Muscle layer of colon (tissue), 2 donors: ENCODE data around the gene APLP2.

ENCODE experiments used
- H3K27ac ChIP-seq: one replicate; pipeline ENCODE4 v1.7.0; 2013; ENCODE audit warnings: low read depth, mild to moderate bottlenecking, low read length, moderate library complexity
- H3K27me3 ChIP-seq, 2 donors: one replicate each; pipeline ENCODE4 v1.7.0; 2013; ENCODE audit warnings: low read length in 2 of 2, mild to moderate bottlenecking in 2 of 2; ENCODE audit not compliant: insufficient read depth in 2 of 2, control insufficient read depth in 1 of 2
- H3K36me3 ChIP-seq: one replicate; pipeline ENCODE4 v1.7.0; 2013; ENCODE audit warnings: mild to moderate bottlenecking, low read length; ENCODE audit not compliant: insufficient read depth
- H3K4me1 ChIP-seq: one replicate; pipeline ENCODE4 v1.7.0; 2013; ENCODE audit warnings: mild to moderate bottlenecking, low read length; ENCODE audit not compliant: insufficient read depth
- H3K4me3 ChIP-seq, 2 donors: one replicate each; pipeline ENCODE4 v1.7.0; 2013; ENCODE audit warnings: low read length in 2 of 2, low read depth in 1 of 2, mild to moderate bottlenecking in 1 of 2, moderate library complexity in 1 of 2
- H3K9ac ChIP-seq: one replicate; pipeline ENCODE4 v1.7.0; 2013; ENCODE audit warnings: low read length
- H3K9me3 ChIP-seq: one replicate; pipeline ENCODE4 v1.7.0; 2013; ENCODE audit warnings: mild to moderate bottlenecking, low read length
- donor health status: abdominal sarcoma.
- donor health status: Adenocarcinoma of cecum.

The APLP2 gene

DNA sequence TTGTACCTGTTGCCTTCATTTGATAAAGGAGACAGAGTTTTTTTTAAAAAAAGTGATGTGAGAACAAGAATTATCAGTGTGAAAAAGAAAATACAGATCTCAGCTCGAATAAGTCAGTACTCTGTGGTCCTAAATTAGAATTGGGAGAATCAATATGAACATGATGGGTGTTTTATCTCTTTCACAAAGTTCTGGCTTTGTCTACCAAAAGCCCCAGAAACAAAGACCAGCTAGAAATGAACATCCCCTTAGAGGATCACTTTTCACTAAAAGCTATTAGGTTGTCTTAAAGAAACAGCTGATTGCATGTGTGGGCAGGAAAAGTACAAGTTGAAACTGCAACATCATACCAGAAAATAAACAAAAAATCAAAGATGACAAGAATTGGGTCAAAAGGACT lies 81.5 kb downstream of the APLP2 start:
- no peak overlapping the region for H3K27ac ChIP-seq
- H3K9me3 ChIP-seq: no peaks in the 10 kb centered on the region
- H3K9ac ChIP-seq: no peak overlapping the region
- H3K4me1 ChIP-seq: no peaks in the 10 kb centered on the region
- no peaks in the 10 kb centered on the region for H3K36me3 ChIP-seq
- no peaks in the 10 kb centered on the region for H3K27me3 ChIP-seq
- H3K4me3 ChIP-seq: no peak overlapping the region

DNA sequence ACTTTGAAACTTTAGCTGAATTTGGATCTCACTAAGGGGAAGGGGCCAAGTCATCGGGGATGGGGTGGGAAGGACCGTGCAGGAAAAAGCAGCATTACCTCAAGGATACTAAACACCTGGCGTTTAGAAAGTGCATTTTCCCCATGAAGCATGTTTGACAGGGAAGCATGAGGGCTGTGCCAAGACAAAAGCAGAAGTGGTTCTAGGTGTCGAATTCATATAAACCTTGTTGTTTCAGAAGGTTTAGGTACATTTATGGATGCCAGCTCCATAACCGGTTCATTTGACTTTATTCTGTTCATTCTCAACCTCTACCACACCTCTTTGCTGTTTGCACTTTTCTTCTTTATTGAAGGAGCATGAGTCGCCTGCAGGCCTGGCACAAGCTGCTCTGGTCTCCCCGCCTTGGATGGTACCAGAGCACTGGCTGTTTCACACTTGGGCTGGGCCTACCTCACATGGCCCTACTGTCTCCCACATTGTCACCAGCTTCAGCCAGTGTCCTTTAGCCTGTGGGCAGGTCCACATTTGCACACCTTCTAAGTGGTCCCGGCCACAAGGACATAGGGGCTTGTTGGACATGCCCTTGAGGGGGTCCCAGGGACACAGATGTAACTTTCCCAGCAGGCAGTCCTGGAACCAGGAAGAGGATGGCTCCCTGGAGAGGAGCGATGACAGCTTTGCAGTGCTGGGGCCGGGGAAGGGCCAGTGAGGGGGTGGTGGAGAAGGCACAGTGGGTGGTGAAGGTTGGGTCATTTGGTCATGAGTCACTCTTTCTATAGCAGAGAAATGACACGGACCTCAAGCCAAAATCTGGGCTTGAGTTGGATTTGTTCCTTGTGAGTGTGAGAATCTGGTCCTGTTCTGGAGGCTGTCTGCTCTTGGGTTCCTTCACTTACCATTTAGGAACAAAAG lies 86.7 kb downstream of the APLP2 start:
- H3K4me3 ChIP-seq: no peak overlapping the region

DNA sequence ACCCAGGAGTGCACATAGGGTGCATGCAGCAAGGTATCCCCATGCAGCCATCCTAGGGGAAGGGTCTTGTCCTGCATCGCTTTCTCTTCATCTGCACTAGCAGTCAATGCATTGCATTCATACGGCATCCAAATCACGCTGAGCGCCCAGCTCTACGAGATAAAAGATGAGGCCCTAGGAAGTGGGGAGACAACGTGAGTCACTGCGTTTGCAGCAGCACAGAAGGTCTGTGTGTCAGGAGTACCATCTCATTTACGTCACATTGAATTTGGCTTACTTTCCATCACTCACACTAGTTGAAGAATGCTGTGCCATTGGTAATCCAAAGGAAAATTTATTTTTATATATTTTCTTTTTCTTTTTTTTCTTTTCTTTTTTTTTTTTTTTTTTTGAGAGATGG lies 87.4 kb downstream of the APLP2 start:
- Histone ChIP-seq H3K9me3 (no peaks in the 10 kb centered on the region), H3K9ac (no peak overlapping the region), H3K36me3 (no peaks in the 10 kb centered on the region), H3K27me3 (peaks cover 7 to 33% of the 10 kb centered on the region in 2 donors), H3K4me1 (no peaks in the 10 kb centered on the region), H3K27ac (no peak overlapping the region), H3K4me3 (no peak overlapping the region)

More for the DNA sequence above, 86.7 kb downstream of the APLP2 start:
- Histone ChIP-seq H3K27ac (no peak overlapping the region), H3K27me3 (peaks cover 7 to 29% of the 10 kb centered on the region in 2 donors), H3K9me3 (no peaks in the 10 kb centered on the region), H3K36me3 (no peaks in the 10 kb centered on the region), H3K4me1 (no peaks in the 10 kb centered on the region), H3K9ac (no peak overlapping the region)

DNA sequence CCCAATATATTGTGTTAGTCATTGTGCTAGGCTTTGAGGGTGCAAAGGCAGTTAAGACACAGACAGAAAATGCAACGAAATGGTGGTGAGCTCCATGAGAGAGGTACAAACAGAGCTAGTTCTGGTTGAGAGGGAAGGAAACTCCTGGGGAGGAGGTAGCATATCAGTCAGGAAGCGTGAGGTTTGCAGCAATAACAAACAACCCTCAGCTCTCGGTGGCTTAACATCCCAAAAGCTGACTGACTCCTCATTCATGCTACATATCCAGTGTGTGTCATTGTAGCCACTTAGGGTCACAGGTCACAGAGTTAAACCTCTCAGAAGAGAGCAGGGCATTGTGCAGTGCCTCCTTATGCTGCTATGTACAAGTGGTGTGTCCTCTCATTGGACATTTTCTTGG lies 88.1 kb downstream of the APLP2 start:
- Histone ChIP-seq H3K27ac (no peak overlapping the region), H3K27me3 (peaks cover 7 to 35% of the 10 kb centered on the region in 2 donors), H3K4me3 (no peak overlapping the region), H3K4me1 (no peaks in the 10 kb centered on the region), H3K36me3 (no peaks in the 10 kb centered on the region), H3K9me3 (no peaks in the 10 kb centered on the region), H3K9ac (no peak overlapping the region)

DNA sequence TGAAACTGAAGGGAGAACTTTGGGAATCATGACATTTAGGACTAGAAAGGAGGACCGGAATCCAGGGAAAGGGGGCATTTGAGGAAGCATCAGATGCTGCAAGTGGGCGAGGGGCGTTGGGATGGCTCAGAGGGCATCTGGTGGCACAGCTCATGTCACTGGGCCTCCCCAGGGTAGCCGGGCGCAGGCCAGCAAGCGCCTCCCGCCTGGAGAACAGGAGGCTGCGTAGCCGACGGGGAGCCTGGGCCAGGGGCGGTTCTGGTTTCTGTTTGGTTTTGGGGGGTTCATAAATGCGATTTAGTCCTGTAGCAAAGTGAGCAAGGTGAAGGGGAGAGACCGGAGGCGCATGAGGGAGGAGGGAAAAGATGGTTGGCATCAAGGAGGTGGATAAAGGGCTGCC lies 89.4 kb downstream of the APLP2 start:
- Histone ChIP-seq H3K36me3 (no peaks in the 10 kb centered on the region), H3K4me1 (no peaks in the 10 kb centered on the region), H3K9me3 (no peaks in the 10 kb centered on the region), H3K4me3 (no peak overlapping the region), H3K9ac (no peak overlapping the region), H3K27me3 (peaks cover 7 to 35% of the 10 kb centered on the region in 2 donors), H3K27ac (no peak overlapping the region)

DNA sequence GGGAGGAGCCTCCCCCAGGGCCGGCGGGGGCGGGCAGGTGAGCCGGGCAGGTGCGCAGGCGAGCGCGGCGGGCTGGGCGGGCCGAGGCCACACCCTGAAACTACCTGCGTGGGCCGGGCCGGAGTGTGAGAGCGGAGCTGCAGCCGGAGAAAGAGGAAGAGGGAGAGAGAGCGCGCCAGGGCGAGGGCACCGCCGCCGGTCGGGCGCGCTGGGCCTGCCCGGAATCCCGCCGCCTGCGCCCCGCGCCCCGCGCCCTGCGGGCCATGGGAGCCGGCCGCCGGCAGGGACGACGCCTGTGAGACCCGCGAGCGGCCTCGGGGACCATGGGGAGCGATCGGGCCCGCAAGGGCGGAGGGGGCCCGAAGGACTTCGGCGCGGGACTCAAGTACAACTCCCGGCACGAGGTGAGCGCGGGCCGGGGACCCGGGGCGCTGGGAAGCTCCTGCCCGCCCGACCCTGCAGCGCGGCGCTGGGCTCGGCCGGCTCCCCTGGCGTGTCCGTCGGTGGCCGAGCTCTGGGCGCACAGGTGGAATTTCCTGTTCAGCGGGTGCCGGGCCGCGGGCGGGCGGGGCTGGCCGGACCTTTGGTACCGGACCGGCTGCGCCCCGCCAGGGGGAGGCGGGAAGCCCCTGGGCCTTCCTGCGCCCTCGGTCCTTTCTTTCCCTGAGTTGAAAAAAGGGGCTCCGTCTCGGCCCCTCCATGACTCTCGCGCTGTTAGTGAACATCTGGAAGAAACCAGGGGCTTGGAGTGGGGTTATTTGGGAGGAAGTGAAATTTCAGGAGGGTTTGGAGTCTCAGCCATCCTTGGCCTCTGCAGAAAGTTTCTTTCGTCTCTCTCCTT lies 90.2 kb downstream of the APLP2 start, which contains the start of gene ST14:
ST14 (plus strand) TSS at position 126 of the 841 bp plus-strand sequence; CDS start at position 324, 198 bp downstream.
- peaks cover 7 to 35% of the 10 kb centered on the region in 2 donors for H3K27me3 ChIP-seq
- H3K27ac ChIP-seq: no peak within 1 kb of the TSS
- H3K36me3 ChIP-seq: no peaks in the 10 kb centered on the region
- no peaks in the 10 kb centered on the region for H3K4me1 ChIP-seq
- no peaks in the 10 kb centered on the region for H3K9me3 ChIP-seq
- H3K9ac ChIP-seq: no peak within 1 kb of the TSS
- H3K4me3 ChIP-seq: peak within 1 kb of the TSS; percentile 14 to 21

DNA sequence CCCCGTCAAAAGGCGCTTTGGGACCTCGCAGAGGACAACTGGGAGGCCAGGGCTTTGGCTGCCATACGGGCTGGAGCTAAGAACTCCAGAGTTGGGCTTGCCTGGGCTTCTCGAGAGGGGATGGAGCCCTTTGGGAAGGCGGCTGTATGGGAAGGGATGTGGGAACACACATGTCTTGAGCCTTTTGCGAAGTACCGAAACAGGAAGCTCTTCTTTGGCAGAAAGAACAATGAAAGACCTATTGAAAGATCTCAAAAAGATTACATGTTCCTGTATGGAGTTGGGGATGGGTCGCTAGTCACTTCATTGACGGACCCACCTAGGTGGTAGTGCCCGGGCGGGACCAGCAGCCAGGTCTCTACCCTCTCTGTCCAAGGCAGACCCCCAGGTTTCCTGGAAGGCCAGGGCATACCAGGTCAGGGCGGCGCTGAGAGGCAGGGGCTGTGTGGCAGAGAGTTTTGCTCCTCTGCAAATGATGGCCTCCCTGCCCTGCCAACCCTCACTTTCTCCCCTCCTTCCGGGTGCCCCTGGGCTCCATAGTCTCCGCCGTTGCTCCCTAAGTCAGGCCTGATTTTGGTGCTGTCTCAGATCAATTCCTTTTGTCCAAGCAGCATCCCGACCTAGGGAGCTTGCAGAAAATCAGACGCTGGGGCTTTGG lies 90.9 kb downstream of the APLP2 start:
- Histone ChIP-seq H3K27ac (no peak overlapping the region), H3K27me3 (peaks cover 7 to 35% of the 10 kb centered on the region in 2 donors), H3K36me3 (no peaks in the 10 kb centered on the region), H3K4me3 (peak overlapping the region; percentile 14 to 21), H3K9me3 (no peaks in the 10 kb centered on the region), H3K4me1 (no peaks in the 10 kb centered on the region), H3K9ac (no peak overlapping the region)

DNA sequence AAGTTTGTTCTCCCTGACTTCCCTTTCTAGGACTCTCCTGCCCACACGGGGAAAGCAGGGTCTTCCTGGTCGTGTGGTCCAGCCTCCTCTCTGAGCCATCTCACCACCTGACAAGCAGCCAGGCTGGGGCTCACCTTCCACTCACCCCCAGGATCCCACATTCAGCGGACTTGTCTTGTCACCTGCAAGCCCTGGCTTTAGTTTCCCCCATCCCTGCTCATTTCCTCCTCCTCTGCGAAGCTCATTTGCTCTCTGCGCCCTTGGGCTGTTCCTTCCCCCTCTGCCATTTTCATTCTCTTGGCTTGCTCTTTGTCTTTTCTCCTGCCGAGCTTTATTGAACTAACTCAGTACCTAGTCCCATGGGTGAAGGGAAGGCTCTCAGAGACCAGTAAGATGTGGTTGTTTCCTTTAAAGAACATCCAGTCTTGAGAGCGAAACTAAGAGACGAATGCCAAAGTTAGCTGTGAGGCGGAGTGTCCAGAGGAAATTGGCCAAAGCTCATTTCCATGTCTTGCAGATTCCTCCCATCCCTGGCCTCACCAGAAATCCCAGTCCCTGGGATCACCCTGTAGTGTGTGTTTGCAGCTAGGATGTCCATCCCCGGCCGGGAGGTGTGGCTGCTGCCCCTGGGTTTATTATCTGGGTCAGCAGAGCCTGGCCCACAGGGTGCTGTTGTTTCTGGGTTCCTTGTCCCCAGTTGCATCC lies 91.9 kb downstream of the APLP2 start:
- Histone ChIP-seq H3K4me1 (no peaks in the 10 kb centered on the region), H3K9me3 (no peaks in the 10 kb centered on the region), H3K9ac (no peak overlapping the region), H3K36me3 (no peaks in the 10 kb centered on the region), H3K27ac (no peak overlapping the region), H3K4me3 (no peak overlapping the region), H3K27me3 (peaks cover 7 to 35% of the 10 kb centered on the region in 2 donors)

DNA sequence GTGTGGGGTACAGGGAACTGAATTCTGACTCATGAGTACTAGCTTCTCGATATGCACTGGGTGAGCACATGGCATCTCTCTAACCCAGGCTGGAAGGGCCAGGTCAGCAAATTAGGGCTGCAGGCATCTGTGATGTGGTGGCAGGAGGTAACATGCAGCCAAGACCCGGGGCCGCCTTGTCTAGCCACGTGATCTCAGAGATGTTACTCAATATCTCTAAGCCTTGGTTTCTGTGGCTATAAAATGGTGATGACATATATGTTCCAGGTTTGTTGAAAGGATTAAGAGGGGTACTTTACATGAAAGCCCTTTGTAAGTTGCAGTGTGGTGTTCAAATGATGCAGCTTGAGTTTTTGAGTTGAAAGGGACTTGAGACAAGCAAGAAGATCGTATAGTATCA lies 93.0 kb downstream of the APLP2 start:
- Histone ChIP-seq H3K9ac (no peak overlapping the region), H3K9me3 (no peaks in the 10 kb centered on the region), H3K4me1 (no peaks in the 10 kb centered on the region), H3K36me3 (no peaks in the 10 kb centered on the region), H3K4me3 (no peak overlapping the region), H3K27ac (no peak overlapping the region), H3K27me3 (peaks cover 7 to 35% of the 10 kb centered on the region in 2 donors)

DNA sequence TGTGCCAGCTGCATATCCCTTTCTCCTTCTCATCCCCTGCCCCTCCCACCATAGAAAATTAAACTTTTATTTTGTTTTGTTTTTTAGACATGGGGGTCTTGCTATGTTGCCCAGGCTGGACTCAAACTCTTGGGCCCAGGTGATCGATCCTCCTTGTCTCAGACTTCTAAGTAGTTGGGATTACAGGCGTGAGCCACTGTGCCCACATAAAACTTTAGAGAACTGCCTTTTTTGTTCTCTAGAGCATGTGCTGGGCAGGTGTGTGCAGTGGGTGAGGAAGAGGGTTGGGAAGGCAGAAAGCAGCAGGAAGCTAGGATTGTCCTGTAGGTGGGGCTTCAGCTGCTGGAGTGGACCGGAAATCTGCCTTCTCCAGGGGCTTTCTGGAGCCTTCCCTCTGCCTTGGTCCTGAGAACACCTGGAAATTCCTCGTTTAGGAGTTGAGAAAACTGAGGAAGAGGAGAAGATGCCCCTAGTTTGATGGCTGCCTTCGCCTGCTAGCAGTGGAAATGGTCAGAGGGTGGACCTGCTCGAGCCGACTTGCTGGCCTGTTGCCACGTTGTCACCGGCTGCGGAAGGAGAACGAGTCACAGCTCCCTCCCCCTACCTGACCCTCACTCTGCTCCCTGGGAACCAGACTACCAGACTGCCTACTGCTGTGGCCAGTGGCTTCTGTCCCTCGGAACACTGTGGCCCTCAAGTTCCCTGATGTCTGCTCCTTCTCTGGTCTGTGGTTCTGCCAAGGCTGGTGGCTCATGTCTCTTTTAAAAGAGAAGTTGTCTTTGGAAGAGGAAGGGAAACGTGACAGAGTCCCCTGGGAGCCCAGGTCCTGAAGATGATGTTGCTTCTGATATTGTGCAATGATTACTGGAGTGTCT lies 93.9 kb downstream of the APLP2 start:
- Histone ChIP-seq H3K36me3 (no peaks in the 10 kb centered on the region), H3K4me1 (no peaks in the 10 kb centered on the region), H3K9me3 (no peaks in the 10 kb centered on the region), H3K4me3 (no peak overlapping the region), H3K9ac (no peak overlapping the region), H3K27ac (no peak overlapping the region), H3K27me3 (peaks cover 7 to 32% of the 10 kb centered on the region in 2 donors)
